Activated CD4-positive, alpha-beta memory T cell treated with anti-CD3 and anti-CD28 coated beads for 36 hours (primary cell): Measurements from ENCODE around the gene SETD1B. TPM values are rescaled to one million over a fixed set of nuclear protein-coding genes. Genes with fewer than 3 reads are reported as not detected.
"Not testable (repeated sequence)": the region's sequence is repeated elsewhere in the genome, so short reads cannot be mapped to it uniquely, and the experiment has no call there.

Source experiments
- CTCF ChIA-PET: fragments of 350-600 bp; sonication (Branson Sonifier 250); formaldehyde crosslinking; loops from one replicate; lab custom pipeline; 2021; ENCODE audit warnings: antibody characterized with exemption, inconsistent platforms; lab: Charles Lee
- POLR2A ChIA-PET: fragments of 350-600 bp; sonication (Branson Sonifier 250); formaldehyde crosslinking; loops from one replicate; lab custom pipeline; 2021; ENCODE audit warnings: antibody characterized with exemption; lab: Charles Lee
- DNase-seq: peaks from one replicate; pipeline ENCODE4 v3.0.0-alpha.2; 2020
- H3K27ac Mint-ChIP-seq: one replicate; pipeline ENCODE4 v1.8.0; 2021; ENCODE audit warnings: mixed read lengths
- H3K27me3 Mint-ChIP-seq: one replicate; pipeline ENCODE4 v1.8.0; 2021; ENCODE audit warnings: mixed read lengths
- H3K36me3 Mint-ChIP-seq: one replicate; pipeline ENCODE4 v1.8.0; 2021; ENCODE audit warnings: mixed read lengths
- H3K4me1 Mint-ChIP-seq: one replicate; pipeline ENCODE4 v1.8.0; 2021; ENCODE audit warnings: low read depth, mixed read lengths
- H3K4me3 Mint-ChIP-seq: one replicate; pipeline ENCODE4 v1.8.0; 2021; ENCODE audit warnings: mild to moderate bottlenecking, mixed read lengths
- H3K9me3 Mint-ChIP-seq: one replicate; pipeline ENCODE4 v1.8.0; 2021; ENCODE audit warnings: mixed read lengths
- intact Hi-C: fragments of 100-400 bp; cut with micrococcal nuclease; formaldehyde crosslinking; loops from one replicate; pipeline ENCODE4 v1.15.1; 2023
- total RNA-seq, 2 experiments: library from RNA; stranded (reverse); gene quantifications; one replicate each; pipeline ENCODE4 v1.2.3, GENCODE V29; 2021

Gene SETD1B
- total RNA-seq, 2 experiments from 2014 or later, result 14.1 to 15.2 TPM

GRCh38 chr12:121789800-121790728, 13.7 kb upstream of the SETD1B start:
- POLR2A ChIA-PET, result interaction anchor here (0.6 to 8.2 kb wide), 7 partner anchors 8 to 477 kb away, joined by 3 to 127 read pairs (median 5); partner anchors contain the start of gene VPS33A
- Mint-ChIP-seq H3K9me3 (no peaks in the 10 kb centered on the region), H3K4me3 (peak overlapping the region; percentile 88), H3K4me1 (peaks cover 72% of the 10 kb centered on the region), H3K27me3 (no peaks in the 10 kb centered on the region), H3K27ac (peak overlapping the region; percentile 99), H3K36me3 (peaks cover 53% of the 10 kb centered on the region)
- peak; percentile 97 for DNase-seq
- intact Hi-C loops, result loop anchor here (1.0 to 10.0 kb wide), 7 partner anchors 8 to 1208 kb away; partner anchors contain the start of genes DIABLO, KDM2B and POP5
- CTCF ChIA-PET, result interaction anchor here (1.0 to 18.5 kb wide), 5 partner anchors 8 to 99 kb away, joined by 3 to 856 read pairs (median 8); partner anchors contain the start of genes PSMD9 and SETD1B

- Mint-ChIP-seq H3K4me3 (peak overlapping the region; percentile 88), H3K36me3 (peaks cover 52% of the 10 kb centered on the region), H3K4me1 (peaks cover 70% of the 10 kb centered on the region), H3K27ac (peak overlapping the region; percentile 99)
- CTCF ChIA-PET, result interaction anchor here (2.3 to 18.5 kb wide), 3 partner anchors 12 to 98 kb away, joined by 8 to 856 read pairs (median 417); partner anchors contain the start of genes PSMD9 and SETD1B
- H3K27me3 Mint-ChIP-seq, DNase-seq, H3K9me3 Mint-ChIP-seq: not testable (repeated sequence)
- POLR2A ChIA-PET, result interaction anchor here (3.1 to 8.2 kb wide), 2 partner anchors 9 to 11 kb away, joined by 29 to 127 read pairs; no protein-coding TSS in a partner anchor
- intact Hi-C loops, result loop anchor here (1.0 to 10.0 kb wide), 6 partner anchors 8 to 1208 kb away; partner anchors contain the start of genes DIABLO, KDM2B and POP5
Observed at GRCh38 chr12:121790785-121791184, 13.0 kb upstream of the SETD1B start.

GRCh38 chr12:121791671-121792551, 11.9 kb upstream of the SETD1B start:
- peaks cover 59% of the 10 kb centered on the region for H3K4me1 Mint-ChIP-seq
- H3K9me3 Mint-ChIP-seq, result no peaks in the 10 kb centered on the region
- intact Hi-C loops, result loop anchor here (2.0 to 10.0 kb wide), 6 partner anchors 165 to 1210 kb away; partner anchors contain the start of genes DIABLO, KDM2B, ORAI1 and POP5
- DNase-seq, result peak; percentile 71
- peak overlapping the region; percentile 99 for H3K27ac Mint-ChIP-seq
- peak overlapping the region; percentile 88 for H3K4me3 Mint-ChIP-seq
- H3K27me3 Mint-ChIP-seq, result no peaks in the 10 kb centered on the region
- H3K36me3 Mint-ChIP-seq, result peaks cover 44% of the 10 kb centered on the region
- POLR2A ChIA-PET, result interaction anchor here (2.4 to 8.2 kb wide), 4 partner anchors 10 to 79 kb away, joined by 9 to 127 read pairs (median 35); partner anchors contain the start of genes SETD1B and TMEM120B
- CTCF ChIA-PET, result interaction anchor here (2.3 to 18.5 kb wide), 5 partner anchors 13 to 97 kb away, joined by 8 to 856 read pairs (median 60); partner anchors contain the start of genes PSMD9, SETD1B and TMEM120B

DNA sequence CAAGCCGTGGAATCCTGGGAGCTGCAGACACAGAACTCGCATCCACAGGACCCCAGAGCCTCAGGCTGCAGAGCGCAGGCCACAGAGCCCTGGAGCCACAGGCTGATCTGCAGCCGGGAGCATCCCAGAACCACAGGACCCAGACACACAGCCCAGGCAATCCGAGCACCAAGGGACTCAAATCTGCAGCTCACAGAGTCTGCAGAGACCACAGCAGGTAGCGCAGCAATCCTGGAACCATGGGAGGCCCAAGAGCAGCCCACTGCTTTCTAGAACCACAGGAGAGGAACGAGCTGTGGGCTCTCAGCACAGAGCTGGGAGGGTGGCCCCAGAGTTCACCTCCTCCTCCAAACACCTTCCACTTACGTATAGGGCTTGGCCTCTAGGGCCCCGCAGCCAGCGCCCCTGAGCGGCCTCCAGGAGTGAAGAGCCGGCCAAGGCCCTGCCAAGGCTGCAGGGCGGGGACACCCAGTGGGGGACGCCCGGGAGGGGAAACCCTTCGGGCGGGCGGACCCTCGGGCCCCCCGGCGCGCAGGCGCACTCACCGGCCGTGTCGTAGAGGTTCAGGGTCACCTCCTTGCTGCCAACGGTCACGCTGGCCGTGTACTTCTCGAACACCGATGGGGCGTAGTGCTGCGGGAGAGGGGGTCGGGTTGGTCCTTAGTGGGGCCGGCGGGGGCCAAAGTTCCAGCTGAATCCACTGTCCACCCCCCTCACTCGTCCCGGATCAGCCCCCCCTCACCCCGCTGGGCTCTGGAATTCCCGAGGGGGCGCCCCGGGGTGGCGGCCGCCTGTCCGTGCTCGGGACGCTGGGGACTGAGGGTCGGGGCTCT, 11.0 kb upstream of the SETD1B start:
- DNase-seq, result peak; percentile 76
- CTCF ChIA-PET, result interaction anchor here (0.6 to 18.5 kb wide), 14 partner anchors 14 to 557 kb away, joined by 3 to 856 read pairs (median 24); partner anchors contain the start of genes CFAP251, PSMD9, SETD1B and TMEM120B
- no peaks in the 10 kb centered on the region for H3K27me3 Mint-ChIP-seq
- no peaks in the 10 kb centered on the region for H3K9me3 Mint-ChIP-seq
- peak overlapping the region; percentile 88 for H3K4me3 Mint-ChIP-seq
- peaks cover 40% of the 10 kb centered on the region for H3K36me3 Mint-ChIP-seq
- H3K27ac Mint-ChIP-seq, result peak overlapping the region; percentile 99
- peaks cover 58% of the 10 kb centered on the region for H3K4me1 Mint-ChIP-seq
- POLR2A ChIA-PET, result interaction anchor here (1.0 to 8.2 kb wide), 7 partner anchors 10 to 106 kb away, joined by 3 to 127 read pairs (median 9); partner anchors contain the start of genes PSMD9, SETD1B and TMEM120B
- intact Hi-C loops, result loop anchor here (2.0 to 10.0 kb wide), 6 partner anchors 166 to 1211 kb away; partner anchors contain the start of genes DIABLO, KDM2B, ORAI1 and POP5

DNA sequence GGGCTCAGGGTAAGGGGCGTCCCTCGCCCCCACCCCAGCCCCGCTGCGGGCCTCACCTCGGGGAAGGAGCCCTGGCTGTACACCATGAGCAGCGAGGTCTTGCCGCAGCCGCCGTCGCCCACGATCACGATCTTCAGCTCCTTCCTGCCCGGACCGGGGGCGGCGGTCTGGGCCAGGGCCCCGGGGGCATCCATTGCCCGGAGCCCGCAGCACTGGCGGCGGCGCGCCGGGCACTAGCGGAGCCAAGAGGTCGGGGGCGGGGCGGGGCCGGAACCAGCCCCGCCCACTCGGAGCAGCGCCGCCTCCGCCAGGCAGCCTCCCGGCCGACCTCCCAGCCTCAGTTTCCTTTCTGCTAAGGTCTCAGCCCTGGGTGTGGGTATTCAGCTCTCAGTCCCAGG, 10.4 kb upstream of the SETD1B start, which contains the start of gene RHOF:
Gene RHOF (minus strand): TSS at position 249 of the 398 bp plus-strand sequence. CDS start 55 bp downstream, at position 194.
- Mint-ChIP-seq H3K36me3 (peaks cover 38% of the 10 kb centered on the region), H3K27me3 (no peaks in the 10 kb centered on the region), H3K27ac (peak within 1 kb of the TSS; percentile 99), H3K4me3 (peak within 1 kb of the TSS; percentile 88), H3K4me1 (peaks cover 58% of the 10 kb centered on the region), H3K9me3 (no peaks in the 10 kb centered on the region)
- POLR2A ChIA-PET, result interaction anchor here (1.0 to 8.2 kb wide), 10 partner anchors 9 to 135 kb away, joined by 3 to 127 read pairs (median 8); partner anchors contain the start of genes PSMD9, SETD1B and TMEM120B
- CTCF ChIA-PET, result interaction anchor here (0.6 to 18.5 kb wide), 31 partner anchors 14 to 558 kb away, joined by 3 to 856 read pairs (median 10); partner anchors contain the start of genes CFAP251, ORAI1, PSMD9 and SETD1B
- DNase-seq, result peak; percentile 83
- intact Hi-C loops, result loop anchor here (2.0 to 10.0 kb wide), 6 partner anchors 167 to 1211 kb away; partner anchors contain the start of genes DIABLO, KDM2B, ORAI1 and POP5

- peak overlapping the region; percentile 88 for H3K4me3 Mint-ChIP-seq
- H3K9me3 Mint-ChIP-seq, result no peaks in the 10 kb centered on the region
- intact Hi-C loops, result loop anchor here (1.0 to 10.0 kb wide), 12 partner anchors 8 to 1212 kb away; partner anchors contain the start of genes DIABLO, KDM2B, ORAI1 and POP5
- H3K27ac Mint-ChIP-seq, result peak overlapping the region; percentile 94
- H3K36me3 Mint-ChIP-seq, result peaks cover 39% of the 10 kb centered on the region
- ChIA-PET POLR2A (interaction anchor here (0.8 to 8.2 kb wide), 12 partner anchors 9 to 136 kb away, joined by 3 to 127 read pairs (median 6); partner anchors contain the start of genes PSMD9, SETD1B and TMEM120B), CTCF (interaction anchor here (0.6 to 18.5 kb wide), 57 partner anchors 15 to 559 kb away, joined by 3 to 856 read pairs (median 5); partner anchors contain the start of genes BCL7A, CFAP251, ORAI1 and PSMD9)
- DNase-seq, result peak; percentile 98
- peaks cover 58% of the 10 kb centered on the region for H3K4me1 Mint-ChIP-seq
- H3K27me3 Mint-ChIP-seq, result no peaks in the 10 kb centered on the region
Observed at GRCh38 chr12:121793838-121794533, 9.8 kb upstream of the SETD1B start.

GRCh38 chr12:121794534-121795033, 9.2 kb upstream of the SETD1B start:
- peak; percentile 68 for DNase-seq
- Mint-ChIP-seq H3K27me3 (no peaks in the 10 kb centered on the region), H3K4me3 (peak overlapping the region; percentile 88), H3K27ac (peak overlapping the region; percentile 94), H3K36me3 (peaks cover 41% of the 10 kb centered on the region), H3K9me3 (no peaks in the 10 kb centered on the region), H3K4me1 (peaks cover 59% of the 10 kb centered on the region)
- intact Hi-C loops, result loop anchor here (1.0 to 10.0 kb wide), 12 partner anchors 8 to 1212 kb away; partner anchors contain the start of genes DIABLO, KDM2B, POP5 and PSMD9
- ChIA-PET CTCF (interaction anchor here (0.6 to 18.5 kb wide), 58 partner anchors 15 to 394 kb away, joined by 3 to 856 read pairs (median 5); partner anchors contain the start of genes BCL7A, CFAP251, ORAI1 and PSMD9), POLR2A (interaction anchor here (0.8 to 8.2 kb wide), 12 partner anchors 8 to 136 kb away, joined by 3 to 127 read pairs (median 6); partner anchors contain the start of genes PSMD9, SETD1B and TMEM120B)

GRCh38 chr12:121795034-121795968, 8.5 kb upstream of the SETD1B start:
- CTCF ChIA-PET, result interaction anchor here (0.6 to 18.5 kb wide), 36 partner anchors 14 to 233 kb away, joined by 3 to 856 read pairs (median 9); partner anchors contain the start of genes CFAP251, ORAI1, PSMD9 and SETD1B
- intact Hi-C loops, result loop anchor here (1.0 to 10.0 kb wide), 3 partner anchors 17 to 430 kb away; partner anchors contain the start of gene DIABLO
- DNase-seq, result peak; percentile 92
- Mint-ChIP-seq H3K27ac (peak overlapping the region; percentile 94), H3K27me3 (no peaks in the 10 kb centered on the region), H3K4me1 (peaks cover 52% of the 10 kb centered on the region), H3K9me3 (no peaks in the 10 kb centered on the region), H3K36me3 (peaks cover 34% of the 10 kb centered on the region), H3K4me3 (peak overlapping the region; percentile 88)
- POLR2A ChIA-PET, result interaction anchor here (0.6 to 8.2 kb wide), 10 partner anchors 8 to 124 kb away, joined by 3 to 127 read pairs (median 5); partner anchors contain the start of gene SETD1B
